HL-60/S4 (cell line): ENCODE results near the gene PTK7.

Experiments
- in situ Hi-C: fragments of 300-500 bp; cut with MboI; formaldehyde crosslinking; loops from 2 replicates; pipeline ENCODE4 v1.14.3; 2022; ENCODE audit warnings: low sequenced_read_pairs

Gene PTK7

GRCh38 chr6:43082806-43083655 lies 6.9 kb downstream of the PTK7 start:
- in situ Hi-C loops = no loop called here

GRCh38 chr6:43086022-43086658 lies 10.0 kb downstream of the PTK7 start:
- in situ Hi-C loops = no loop called here

GRCh38 chr6:43088654-43089056 lies 12.5 kb downstream of the PTK7 start:
- in situ Hi-C loops = no loop called here

- in situ Hi-C loops = no loop called here
Measured at GRCh38 chr6:43089467-43089866, 13.4 kb downstream of the PTK7 start.

GRCh38 chr6:43089874-43090558 lies 13.9 kb downstream of the PTK7 start:
- in situ Hi-C loops = no loop called here

- in situ Hi-C loops = no loop called here
Measured at GRCh38 chr6:43090559-43090956, 14.4 kb downstream of the PTK7 start.

- in situ Hi-C loops = no loop called here
Measured at GRCh38 chr6:43091020-43091419, 14.9 kb downstream of the PTK7 start.

- in situ Hi-C loops = no loop called here
Measured at GRCh38 chr6:43091436-43091991, 15.4 kb downstream of the PTK7 start.

- in situ Hi-C loops = no loop called here
Measured at GRCh38 chr6:43092635-43093034, 16.5 kb downstream of the PTK7 start.

GRCh38 chr6:43093436-43094289 lies 17.5 kb downstream of the PTK7 start:
- in situ Hi-C loops = no loop called here

GRCh38 chr6:43095939-43096338 lies 19.8 kb downstream of the PTK7 start:
- in situ Hi-C loops = no loop called here

GRCh38 chr6:43096451-43097097 lies 20.5 kb downstream of the PTK7 start:
- in situ Hi-C loops = no loop called here

- in situ Hi-C loops = no loop called here
Measured at GRCh38 chr6:43097098-43097489, 21.0 kb downstream of the PTK7 start.

GRCh38 chr6:43097502-43097901 lies 21.4 kb downstream of the PTK7 start:
- in situ Hi-C loops = no loop called here

GRCh38 chr6:43101497-43101896 lies 25.4 kb downstream of the PTK7 start:
- in situ Hi-C loops = no loop called here

GRCh38 chr6:43103253-43103876 lies 27.3 kb downstream of the PTK7 start:
- in situ Hi-C loops = no loop called here

- in situ Hi-C loops = no loop called here
Measured at GRCh38 chr6:43105538-43106222, 29.6 kb downstream of the PTK7 start.

- in situ Hi-C loops = no loop called here
Measured at GRCh38 chr6:43107344-43108062, 31.4 kb downstream of the PTK7 start.
